Measurements from ENCODE around the gene MRPS26.
"Not testable (repeated sequence)": the region's sequence is repeated elsewhere in the genome, so short reads cannot be mapped to it uniquely, and the experiment has no call there.

The MRPS26 gene

GRCh38 chr20:3045816-3046676, at the start of gene MRPS26:
TSS of gene MRPS26 (plus strand) at chr20:3046052. CDS start at chr20:3046069, 17 bp downstream.
- DNase-seq (ENCODE audit: low spot score), result peak; percentile 87

GRCh38 chr20:2998728-2999127, 47.1 kb upstream of the MRPS26 start:
- DNase-seq (ENCODE audit: low spot score), result no peak

GRCh38 chr20:3000852-3001523, 44.9 kb upstream of the MRPS26 start:
- peak; percentile 62 for DNase-seq (ENCODE audit: low spot score)

DNA sequence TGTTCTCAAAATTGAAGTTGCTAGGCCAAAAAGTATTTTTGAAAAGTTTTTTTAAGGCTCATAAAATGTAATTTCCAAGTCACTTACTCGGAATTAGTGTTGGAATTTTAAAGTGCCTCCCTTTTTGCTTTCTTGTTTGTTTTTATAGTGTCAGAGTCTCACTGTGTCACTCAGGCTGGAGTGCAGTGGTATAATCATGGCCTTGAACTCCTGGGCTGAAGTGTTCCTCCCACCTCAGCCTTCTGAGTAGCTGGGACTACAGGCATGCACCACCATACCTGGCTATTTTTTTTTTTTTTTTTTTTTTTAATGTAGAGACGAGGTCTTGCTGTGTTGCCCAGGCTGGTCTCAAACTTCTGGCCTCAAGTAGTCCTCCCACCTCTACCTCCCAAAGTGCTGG, 42.4 kb upstream of the MRPS26 start:
- DNase-seq (ENCODE audit: low spot score), result no peak

- peak; percentile 85 for DNase-seq (ENCODE audit: low spot score)
Measured at GRCh38 chr20:3010985-3011723, 34.7 kb upstream of the MRPS26 start.

DNA sequence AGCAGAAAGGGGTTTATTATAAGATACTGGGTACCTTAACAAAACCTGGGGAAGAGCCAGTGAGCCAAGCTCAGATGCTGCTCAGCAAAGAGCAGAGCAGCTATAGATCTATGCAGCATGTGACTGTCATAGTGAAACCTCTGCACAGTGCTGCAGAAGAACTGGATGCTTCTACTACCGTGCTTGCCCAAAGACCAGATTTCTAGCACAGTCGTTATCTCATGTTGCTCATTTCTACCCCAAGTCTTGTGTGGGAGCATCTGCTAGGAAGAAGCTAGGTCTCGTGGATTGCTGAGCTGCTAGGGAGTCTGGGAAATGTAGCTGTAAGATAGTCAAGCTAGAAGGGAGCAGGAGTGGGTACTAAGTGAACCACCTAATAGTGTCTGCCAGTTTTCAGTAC, 34.1 kb upstream of the MRPS26 start:
- DNase-seq (ENCODE audit: low spot score), result peak; percentile 83

- no peak for DNase-seq (ENCODE audit: low spot score)
Measured at GRCh38 chr20:3013771-3014170, 32.1 kb upstream of the MRPS26 start.

DNA sequence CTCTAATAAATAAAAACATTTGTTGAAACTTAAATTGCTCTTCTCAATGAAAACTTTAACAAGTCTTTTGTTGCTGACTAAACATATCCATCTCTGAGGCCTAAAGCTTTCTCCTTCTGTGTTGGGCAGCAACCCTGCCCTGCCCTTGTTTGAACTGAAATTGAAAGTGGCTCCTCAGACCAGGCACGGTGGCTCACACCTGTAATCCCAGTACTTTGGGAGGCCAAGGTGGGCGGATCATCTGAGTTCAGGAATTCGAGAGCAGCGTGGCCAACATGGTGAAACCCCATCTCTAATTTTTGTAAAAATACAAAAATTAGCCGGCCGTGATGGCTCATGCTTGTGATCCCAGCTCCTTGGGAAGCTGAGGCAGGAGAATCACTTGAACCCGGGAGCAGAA, 31.7 kb upstream of the MRPS26 start:
- DNase-seq (ENCODE audit: low spot score), result peak; percentile 48

- peak; percentile 83 for DNase-seq (ENCODE audit: low spot score)
Measured at GRCh38 chr20:3014662-3015061, 31.2 kb upstream of the MRPS26 start.

- not testable (repeated sequence) for DNase-seq (ENCODE audit: low spot score)
Measured at GRCh38 chr20:3015302-3015701, 30.6 kb upstream of the MRPS26 start.

DNA sequence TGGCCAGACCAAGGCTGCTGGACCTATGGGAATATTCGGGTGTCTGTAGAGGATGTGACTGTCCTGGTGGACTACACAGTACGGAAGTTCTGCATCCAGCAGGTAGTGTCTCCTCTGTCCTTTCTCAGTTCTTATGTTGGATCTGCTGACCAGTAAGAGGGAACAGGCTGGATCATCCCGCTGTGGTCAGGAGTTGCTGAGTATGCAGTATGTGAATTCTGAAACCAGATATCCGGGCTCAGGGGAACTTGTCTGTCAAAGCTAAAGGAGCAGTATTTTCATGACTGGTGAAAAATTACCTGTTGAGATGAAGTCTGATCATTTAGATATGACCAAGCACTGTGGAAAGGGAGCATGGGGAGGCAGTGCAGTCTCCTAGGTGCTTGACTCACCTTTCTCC, 24.5 kb upstream of the MRPS26 start:
- no peak for DNase-seq (ENCODE audit: low spot score)

DNA sequence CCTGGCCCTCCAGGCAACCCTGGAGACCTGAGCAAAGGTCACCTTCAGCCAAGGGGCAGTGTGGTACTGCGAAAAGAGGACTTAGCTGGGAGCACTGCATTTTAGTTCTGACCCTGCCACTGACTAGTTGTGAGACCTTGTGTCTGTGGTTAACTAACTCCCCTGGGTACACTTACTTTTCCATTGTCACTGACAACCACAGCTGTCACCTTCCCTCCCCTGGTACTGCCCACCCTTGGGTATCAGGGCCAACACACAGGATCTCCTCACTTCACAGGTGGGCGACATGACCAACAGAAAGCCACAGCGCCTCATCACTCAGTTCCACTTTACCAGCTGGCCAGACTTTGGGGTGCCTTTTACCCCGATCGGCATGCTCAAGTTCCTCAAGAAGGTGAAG, 24.1 kb upstream of the MRPS26 start:
- no peak for DNase-seq (ENCODE audit: low spot score)

GRCh38 chr20:3022559-3023490, 23.0 kb upstream of the MRPS26 start:
- DNase-seq (ENCODE audit: low spot score), result not testable (repeated sequence)

DNA sequence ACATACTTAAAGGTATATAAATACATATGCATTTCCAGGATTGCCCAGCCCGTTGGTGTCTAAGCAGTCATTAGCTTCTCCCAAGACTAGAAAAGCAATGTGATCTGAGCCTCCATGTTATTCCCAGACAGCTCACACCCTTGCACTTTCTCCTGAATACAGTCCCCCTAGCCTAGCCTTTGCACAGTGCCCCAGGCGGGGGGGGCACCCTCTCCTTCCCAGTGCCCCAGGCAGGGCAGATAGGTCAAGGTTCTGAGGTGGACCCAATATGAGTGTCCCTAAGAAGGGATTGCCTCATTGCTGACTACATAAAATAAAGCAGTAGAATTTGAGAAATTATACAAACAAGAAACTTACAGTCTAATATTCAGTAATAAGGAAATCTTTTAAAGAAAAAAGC, 17.9 kb upstream of the MRPS26 start:
- DNase-seq (ENCODE audit: low spot score), result no peak

DNA sequence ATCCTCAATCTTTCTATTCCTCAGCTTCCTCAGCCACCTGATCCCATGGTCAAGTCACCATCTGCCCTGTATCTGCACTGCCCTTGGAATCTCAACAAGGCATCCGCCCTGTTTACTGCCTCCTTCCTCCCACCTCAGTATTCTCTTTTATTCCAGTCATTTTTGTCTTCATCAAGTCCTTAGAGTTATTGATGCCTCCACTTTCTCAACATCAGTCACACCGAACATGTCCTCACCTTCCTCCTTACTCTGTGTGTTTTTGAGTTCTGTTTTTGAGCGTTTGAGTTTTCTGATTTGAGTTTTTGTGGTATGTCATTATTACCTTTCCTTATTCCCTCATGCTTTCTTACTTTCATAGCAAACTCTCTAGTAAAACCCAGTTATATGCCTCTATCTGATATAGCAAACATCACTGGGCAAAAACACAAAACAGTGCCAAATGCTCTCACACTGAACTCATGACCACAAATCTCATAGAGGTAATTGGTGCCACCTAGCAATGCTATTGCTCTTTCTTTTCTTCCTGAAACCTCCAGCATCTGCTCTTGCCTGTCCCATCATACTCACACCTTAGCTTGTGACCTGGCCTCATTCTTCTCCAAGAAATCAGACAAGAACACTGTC, 14.2 kb upstream of the MRPS26 start:
- DNase-seq (ENCODE audit: low spot score), result peak; percentile 24

DNA sequence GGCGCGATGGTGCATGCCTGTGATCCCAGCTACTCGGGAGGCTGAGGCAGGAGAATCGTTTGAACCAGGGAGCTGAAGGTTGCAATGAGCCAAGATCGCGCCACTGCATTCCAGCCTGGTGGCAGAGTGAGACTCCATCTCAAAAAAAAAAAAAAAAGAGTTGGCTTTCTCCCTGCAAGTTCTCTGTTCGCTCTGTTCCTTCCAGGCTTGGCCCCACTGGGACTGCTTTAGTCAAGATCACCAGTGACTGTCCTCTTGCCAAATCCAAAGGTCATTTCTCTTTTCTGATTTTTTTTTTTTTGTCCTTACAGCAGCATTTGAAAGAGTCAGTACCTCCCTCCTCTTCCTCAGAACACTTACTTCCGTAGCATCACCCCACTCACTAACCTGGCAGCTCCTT, 13.2 kb upstream of the MRPS26 start:
- no peak for DNase-seq (ENCODE audit: low spot score)

- no peak for DNase-seq (ENCODE audit: low spot score)
Measured at GRCh38 chr20:3037654-3038053, 8.2 kb upstream of the MRPS26 start.

DNA sequence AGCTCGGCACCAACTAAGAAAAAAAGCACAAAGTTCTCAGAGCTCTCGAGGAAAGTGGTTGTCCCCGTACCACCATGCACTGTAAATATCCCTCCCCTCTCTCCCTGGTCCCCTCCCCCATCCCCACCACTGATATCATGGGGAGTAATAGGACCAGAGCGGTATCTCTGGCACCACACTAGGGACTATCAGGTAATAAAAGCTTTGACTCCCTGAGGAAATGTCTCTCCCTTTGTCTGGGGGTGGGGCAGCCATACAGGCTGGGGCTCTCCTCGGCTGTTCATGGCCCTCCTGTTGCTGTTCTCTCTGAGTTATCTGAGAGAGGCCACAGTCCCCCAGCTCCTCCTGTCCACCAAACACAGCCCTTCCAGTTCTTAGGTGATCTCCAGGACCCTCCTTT, 7.4 kb upstream of the MRPS26 start:
- DNase-seq (ENCODE audit: low spot score), result no peak

DNA sequence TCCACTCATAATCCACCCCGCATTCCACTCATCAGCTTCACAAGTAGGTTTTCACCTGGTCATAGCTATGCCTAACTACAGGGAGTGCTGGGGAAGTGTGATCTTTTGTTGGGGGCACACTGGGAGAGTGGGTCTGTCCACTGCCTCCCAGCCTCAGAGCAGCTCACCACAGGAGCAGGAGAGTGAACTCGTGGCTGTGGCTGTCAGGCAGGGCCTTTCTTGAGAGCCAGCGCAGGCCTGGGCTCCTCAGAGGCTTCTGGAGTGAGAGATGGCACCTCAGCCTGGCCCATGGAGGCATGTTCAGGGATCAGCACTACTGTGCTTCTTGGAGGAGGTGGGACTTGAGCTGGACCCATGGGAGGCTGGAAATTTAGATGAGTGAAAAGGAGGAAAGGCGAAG, 6.4 kb upstream of the MRPS26 start:
- no peak for DNase-seq (ENCODE audit: low spot score)

DNA sequence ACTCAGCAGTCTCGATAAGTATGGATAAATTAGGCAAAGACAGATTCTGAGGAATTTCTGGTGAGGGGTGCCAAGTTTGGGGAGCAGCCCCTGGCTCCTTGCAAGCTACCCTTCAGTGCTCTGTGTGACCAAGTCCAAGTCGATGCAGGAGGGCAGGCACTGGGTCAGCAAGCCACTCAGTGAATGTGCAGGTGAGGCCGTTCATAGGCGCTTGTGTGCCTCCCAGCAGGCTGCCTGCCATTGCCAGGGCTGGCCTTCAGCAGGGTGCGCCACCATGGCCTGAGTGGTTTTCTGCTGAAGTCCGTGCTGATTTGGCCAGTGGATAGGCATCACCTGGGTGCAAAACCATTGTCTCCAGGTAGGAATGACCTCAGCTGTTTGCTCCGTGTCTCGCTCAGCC, 5.8 kb upstream of the MRPS26 start:
- no peak for DNase-seq (ENCODE audit: low spot score)

GRCh38 chr20:3041854-3042409, 3.9 kb upstream of the MRPS26 start:
- DNase-seq (ENCODE audit: low spot score), result no peak
